GM23338 (cell line): ENCODE measurements around the gene IFITM5.

Source experiments
- CTCF ChIP-seq, 2 experiments: fragments of 200-600 bp in 1 of 2; sonication (generic) in 1 of 2; conservative IDR thresholded peaks; 2 replicates each; pipeline versions ENCODE4 v1.5.1 to v1.6.1; 2016 to 2017; ENCODE audit warnings: antibody characterized with exemption in 2 of 2, low read depth in 2 of 2, mild to moderate bottlenecking in 2 of 2, moderate library complexity in 1 of 2
- EZH2phosphoT487 ChIP-seq: fragments of 200-600 bp; sonication (generic); IDR thresholded peaks from one replicate; pipeline ENCODE4 v1.8.1; 2018; ENCODE audit warnings: antibody characterized with exemption; ENCODE audit not compliant: unreplicated experiment
- POLR2AphosphoS5 ChIP-seq: IDR thresholded peaks from 2 replicates; pipeline ENCODE4 v1.6.1; 2016; ENCODE audit warnings: antibody characterized with exemption, low read depth
- TF ChIP-seq, protein P1 (sequence below): IDR thresholded peaks from one replicate; pipeline ENCODE4 v1.6.1; 2018; ENCODE audit warnings: antibody characterized with exemption; ENCODE audit not compliant: unreplicated experiment

- TF ChIP-seq, protein P1, sequence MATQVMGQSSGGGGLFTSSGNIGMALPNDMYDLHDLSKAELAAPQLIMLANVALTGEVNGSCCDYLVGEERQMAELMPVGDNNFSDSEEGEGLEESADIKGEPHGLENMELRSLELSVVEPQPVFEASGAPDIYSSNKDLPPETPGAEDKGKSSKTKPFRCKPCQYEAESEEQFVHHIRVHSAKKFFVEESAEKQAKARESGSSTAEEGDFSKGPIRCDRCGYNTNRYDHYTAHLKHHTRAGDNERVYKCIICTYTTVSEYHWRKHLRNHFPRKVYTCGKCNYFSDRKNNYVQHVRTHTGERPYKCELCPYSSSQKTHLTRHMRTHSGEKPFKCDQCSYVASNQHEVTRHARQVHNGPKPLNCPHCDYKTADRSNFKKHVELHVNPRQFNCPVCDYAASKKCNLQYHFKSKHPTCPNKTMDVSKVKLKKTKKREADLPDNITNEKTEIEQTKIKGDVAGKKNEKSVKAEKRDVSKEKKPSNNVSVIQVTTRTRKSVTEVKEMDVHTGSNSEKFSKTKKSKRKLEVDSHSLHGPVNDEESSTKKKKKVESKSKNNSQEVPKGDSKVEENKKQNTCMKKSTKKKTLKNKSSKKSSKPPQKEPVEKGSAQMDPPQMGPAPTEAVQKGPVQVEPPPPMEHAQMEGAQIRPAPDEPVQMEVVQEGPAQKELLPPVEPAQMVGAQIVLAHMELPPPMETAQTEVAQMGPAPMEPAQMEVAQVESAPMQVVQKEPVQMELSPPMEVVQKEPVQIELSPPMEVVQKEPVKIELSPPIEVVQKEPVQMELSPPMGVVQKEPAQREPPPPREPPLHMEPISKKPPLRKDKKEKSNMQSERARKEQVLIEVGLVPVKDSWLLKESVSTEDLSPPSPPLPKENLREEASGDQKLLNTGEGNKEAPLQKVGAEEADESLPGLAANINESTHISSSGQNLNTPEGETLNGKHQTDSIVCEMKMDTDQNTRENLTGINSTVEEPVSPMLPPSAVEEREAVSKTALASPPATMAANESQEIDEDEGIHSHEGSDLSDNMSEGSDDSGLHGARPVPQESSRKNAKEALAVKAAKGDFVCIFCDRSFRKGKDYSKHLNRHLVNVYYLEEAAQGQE, result no peak
- TF ChIP-seq CTCF (conservative IDR thresholded peaks at IDR 0.05; ENCODE audit: low read depth in 2 of 2) (no peak), POLR2AphosphoS5 (no peak), EZH2phosphoT487 (no peak)
Measured at GRCh38 chr11:296171-297050, 2.9 kb downstream of the IFITM5 start.
